Measurements from ENCODE around the gene CTAG2. TPM values are rescaled to one million over a fixed set of nuclear protein-coding genes. Genes with fewer than 3 reads are reported as not detected.

The CTAG2 gene
- total and polyA plus RNA-seq, 10 of the 15 experiments (the other 5 are each of a cell fraction or from before 2014, with no cell fraction given) = 0.73 TPM; not detected in 9

DNA sequence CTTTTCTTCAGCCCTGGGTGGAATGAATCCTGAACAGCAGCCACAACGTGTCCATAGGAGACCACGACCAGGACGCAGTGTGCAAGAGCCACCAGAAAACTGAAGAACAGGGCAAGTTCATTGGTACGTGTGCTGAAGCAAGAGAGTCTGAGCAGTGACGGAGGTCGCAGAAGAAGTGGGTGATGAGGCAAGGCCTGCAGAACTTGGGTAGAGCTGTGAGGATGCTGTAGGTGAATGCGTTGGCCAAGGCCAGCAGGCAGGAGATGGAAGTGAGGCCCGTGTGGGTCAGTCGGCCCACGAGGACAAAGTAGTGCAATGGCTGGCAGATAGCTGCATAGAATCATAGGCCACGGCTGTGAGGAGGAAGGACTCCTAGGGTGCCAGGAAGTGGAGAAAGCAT lies 5.6 kb upstream of the CTAG2 start (continued):
- TF ChIP-seq FOS (IDR thresholded peaks at IDR 0.05; ENCODE audit: borderline replicate concordance, extremely low read depth, insufficient read length) (no peak), NFYB (IDR thresholded peaks at IDR 0.05; ENCODE audit: insufficient read depth, low read depth, low read length) (no peak), CBX5 (IDR thresholded peaks at IDR 0.05; ENCODE audit: low read depth) (no peak), CHD2 (IDR thresholded peaks at IDR 0.05; ENCODE audit: borderline replicate concordance, low read depth, low read length) (no peak), YBX1 (IDR thresholded peaks at IDR 0.05) (no peak), SREBF2 (IDR thresholded peaks at IDR 0.05; ENCODE audit: low read length) (no peak), POLR2AphosphoS2 (IDR thresholded peaks at IDR 0.05; ENCODE audit: low read depth, low read length) (no peak), RAD21 (IDR thresholded peaks at IDR 0.05; ENCODE audit: insufficient read depth, low read depth, low read length) (no peak)

DNA sequence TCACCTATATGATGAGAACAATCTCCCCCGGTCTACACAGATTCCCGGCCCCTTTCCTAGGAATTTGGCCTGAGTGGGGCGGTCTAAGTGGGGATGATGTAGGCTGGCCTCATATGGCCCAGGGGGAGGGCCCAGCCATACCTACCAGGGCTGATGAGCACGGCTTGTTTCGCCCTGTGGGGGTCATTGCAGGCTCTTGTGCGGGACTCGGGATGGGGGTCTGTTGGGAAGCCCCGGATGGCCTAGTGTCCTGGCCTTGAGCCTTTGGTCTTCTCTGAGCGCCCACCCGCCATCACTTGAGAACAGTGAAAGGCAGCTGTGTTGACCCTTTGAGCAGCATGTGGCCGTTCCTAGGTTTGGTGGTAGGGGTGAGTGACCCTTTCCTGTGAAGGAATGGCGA lies 4.8 kb upstream of the CTAG2 start:
- in situ Hi-C loops (cut with MboI) = no loop called here
- no peaks in the 10 kb centered on the region for H4K20me1 ChIP-seq (ENCODE audit: control insufficient read depth, insufficient read depth)
- H3K9ac ChIP-seq (ENCODE audit: control insufficient read depth, insufficient read depth, low read length) = no peak overlapping the region
- ChIA-PET CTCF (no interaction called here), SMC1A (ENCODE audit: uncharacterized antibody, unreplicated experiment) (no interaction called here), POLR2A (no interaction called here), RAD21 (ENCODE audit: unreplicated experiment) (no interaction called here)
- H3K79me2 ChIP-seq (ENCODE audit: control insufficient read depth, insufficient read depth, low read length) = no peaks in the 10 kb centered on the region
- no peaks in the 10 kb centered on the region for H3K4me1 ChIP-seq (ENCODE audit: control insufficient read depth, insufficient read depth, low read length)
- ATAC-seq (no peak), FAIRE-seq (no peak), DNase-seq (ENCODE audit: low read depth, low spot score) (no peak)
- H3K4me3 ChIP-seq = no peak overlapping the region
- 58% methylated on average over 12 of the region's 12 CpGs for WGBS (ENCODE audit: insufficient coverage, insufficient replicate concordance, low lambda C conversion rate, missing lambda C conversion rate)
- no peak overlapping the region for H3K27ac ChIP-seq (ENCODE audit: control insufficient read depth, insufficient read depth)
- H2AFZ ChIP-seq (ENCODE audit: control insufficient read depth, low read depth, low read length) = no peak overlapping the region
- H3K9me3 ChIP-seq (replicated peaks; ENCODE audit: control insufficient read depth, insufficient read depth, low read length) = peaks cover 2% of the 10 kb centered on the region; the same call in 2 of the 3 replicates
- H3K4me2 ChIP-seq (ENCODE audit: control insufficient read depth, insufficient read depth) = no peak overlapping the region
- intact Hi-C loops (cut with micrococcal nuclease; ENCODE audit: unreplicated experiment) = no loop called here
- no peaks in the 10 kb centered on the region for H3K27me3 ChIP-seq (replicated peaks in 1 of 2; ENCODE audit: control insufficient read depth in 2 of 2, insufficient read depth in 2 of 2, low read length in 1 of 2)
- no peaks in the 10 kb centered on the region for H3K36me3 ChIP-seq (ENCODE audit: control insufficient read depth in 2 of 2, insufficient read depth in 2 of 2, low read length in 1 of 2)
- BruUV-seq (replicated peaks) = no TSS peak
- TF ChIP-seq MTA3 (IDR thresholded peaks at IDR 0.05; ENCODE audit: borderline replicate concordance, low read length) (no peak), EZH2 (IDR thresholded peaks at IDR 0.05; ENCODE audit: borderline replicate concordance, control insufficient read depth, low read depth, low read length) (no peak), CBX3 (IDR thresholded peaks at IDR 0.05; ENCODE audit: borderline replicate concordance, low read depth) (no peak), ZNF207 (IDR thresholded peaks at IDR 0.05; ENCODE audit: borderline replicate concordance) (no peak), SRF (IDR thresholded peaks at IDR 0.05; ENCODE audit: low read depth in 2 of 2, low read length in 2 of 2) (no peak), FOXK2 (IDR thresholded peaks at IDR 0.05) (no peak)
- TF ChIP-seq, protein P1, sequence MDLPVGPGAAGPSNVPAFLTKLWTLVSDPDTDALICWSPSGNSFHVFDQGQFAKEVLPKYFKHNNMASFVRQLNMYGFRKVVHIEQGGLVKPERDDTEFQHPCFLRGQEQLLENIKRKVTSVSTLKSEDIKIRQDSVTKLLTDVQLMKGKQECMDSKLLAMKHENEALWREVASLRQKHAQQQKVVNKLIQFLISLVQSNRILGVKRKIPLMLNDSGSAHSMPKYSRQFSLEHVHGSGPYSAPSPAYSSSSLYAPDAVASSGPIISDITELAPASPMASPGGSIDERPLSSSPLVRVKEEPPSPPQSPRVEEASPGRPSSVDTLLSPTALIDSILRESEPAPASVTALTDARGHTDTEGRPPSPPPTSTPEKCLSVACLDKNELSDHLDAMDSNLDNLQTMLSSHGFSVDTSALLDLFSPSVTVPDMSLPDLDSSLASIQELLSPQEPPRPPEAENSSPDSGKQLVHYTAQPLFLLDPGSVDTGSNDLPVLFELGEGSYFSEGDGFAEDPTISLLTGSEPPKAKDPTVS (IDR thresholded peaks at IDR 0.05; ENCODE audit: low read depth, low read length) = no peak
- TF ChIP-seq, protein P2, sequence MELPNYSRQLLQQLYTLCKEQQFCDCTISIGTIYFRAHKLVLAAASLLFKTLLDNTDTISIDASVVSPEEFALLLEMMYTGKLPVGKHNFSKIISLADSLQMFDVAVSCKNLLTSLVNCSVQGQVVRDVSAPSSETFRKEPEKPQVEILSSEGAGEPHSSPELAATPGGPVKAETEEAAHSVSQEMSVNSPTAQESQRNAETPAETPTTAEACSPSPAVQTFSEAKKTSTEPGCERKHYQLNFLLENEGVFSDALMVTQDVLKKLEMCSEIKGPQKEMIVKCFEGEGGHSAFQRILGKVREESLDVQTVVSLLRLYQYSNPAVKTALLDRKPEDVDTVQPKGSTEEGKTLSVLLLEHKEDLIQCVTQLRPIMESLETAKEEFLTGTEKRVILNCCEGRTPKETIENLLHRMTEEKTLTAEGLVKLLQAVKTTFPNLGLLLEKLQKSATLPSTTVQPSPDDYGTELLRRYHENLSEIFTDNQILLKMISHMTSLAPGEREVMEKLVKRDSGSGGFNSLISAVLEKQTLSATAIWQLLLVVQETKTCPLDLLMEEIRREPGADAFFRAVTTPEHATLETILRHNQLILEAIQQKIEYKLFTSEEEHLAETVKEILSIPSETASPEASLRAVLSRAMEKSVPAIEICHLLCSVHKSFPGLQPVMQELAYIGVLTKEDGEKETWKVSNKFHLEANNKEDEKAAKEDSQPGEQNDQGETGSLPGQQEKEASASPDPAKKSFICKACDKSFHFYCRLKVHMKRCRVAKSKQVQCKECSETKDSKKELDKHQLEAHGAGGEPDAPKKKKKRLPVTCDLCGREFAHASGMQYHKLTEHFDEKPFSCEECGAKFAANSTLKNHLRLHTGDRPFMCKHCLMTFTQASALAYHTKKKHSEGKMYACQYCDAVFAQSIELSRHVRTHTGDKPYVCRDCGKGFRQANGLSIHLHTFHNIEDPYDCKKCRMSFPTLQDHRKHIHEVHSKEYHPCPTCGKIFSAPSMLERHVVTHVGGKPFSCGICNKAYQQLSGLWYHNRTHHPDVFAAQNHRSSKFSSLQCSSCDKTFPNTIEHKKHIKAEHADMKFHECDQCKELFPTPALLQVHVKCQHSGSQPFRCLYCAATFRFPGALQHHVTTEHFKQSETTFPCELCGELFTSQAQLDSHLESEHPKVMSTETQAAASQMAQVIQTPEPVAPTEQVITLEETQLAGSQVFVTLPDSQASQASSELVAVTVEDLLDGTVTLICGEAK (IDR thresholded peaks at IDR 0.05; ENCODE audit: borderline replicate concordance) = no peak
